ENCODE results near the gene NFATC4. TPM values are rescaled to one million over a fixed set of nuclear protein-coding genes. Genes with fewer than 3 reads are reported as not detected.

Gene NFATC4
- polyA plus RNA-seq, 3 donors, result not detected

GRCh38 chr14:24369463-24369862 is 1.5 kb downstream of the NFATC4 start:
- H2AFZ ChIP-seq (ENCODE audit: insufficient read depth, low read depth, low read length, poor library complexity, severe bottlenecking), result no peak overlapping the region
- Mint-ChIP-seq H3K36me3 (peaks cover 3 to 21% of the 10 kb centered on the region in 2 donors), H3K4me1 (peaks cover 26% of the 10 kb centered on the region), H3K9me3 (peaks cover 0 to 22% (median 10%) of the 10 kb centered on the region in 7 donors), H3K27me3 (ENCODE audit: low read depth in 3 of 3) (peaks cover 52 to 60% (median 54%) of the 10 kb centered on the region in 3 donors), H3K4me3 (peak overlapping the region in 1 of 2 donors; percentile 61), H3K27ac (no peak overlapping the region)
- peaks cover 0 to 18% of the 10 kb centered on the region in 2 donors for H3K9me3 ChIP-seq (replicated peaks in 1 of 2; ENCODE audit: control insufficient read depth in 1 of 2, insufficient read depth in 1 of 2, low read length in 2 of 2)
- no peak for DNase-seq
- 97% methylated on average over 5 of the region's 20 CpGs for WGBS (ENCODE audit: insufficient coverage)
- no peaks in the 10 kb centered on the region for H3K79me2 ChIP-seq (ENCODE audit: insufficient read depth, low read length)
- H3K9ac ChIP-seq (ENCODE audit: insufficient read depth, low read length, poor library complexity, severe bottlenecking), result no peak overlapping the region
- no peak for TF ChIP-seq CTCF (IDR thresholded peaks at IDR 0.05)
- intact Hi-C loops (cut with micrococcal nuclease), result no loop called here
- peaks cover 29 to 32% of the 10 kb centered on the region in 2 donors for H3K4me1 ChIP-seq (ENCODE audit: control insufficient read depth in 1 of 2, insufficient read depth in 2 of 2, low read length in 2 of 2)
- H3K27me3 ChIP-seq (ENCODE audit: control insufficient read depth in 2 of 2, insufficient read depth in 2 of 2, low read length in 2 of 2), result peaks cover 41 to 58% of the 10 kb centered on the region in 2 donors
- H3K36me3 ChIP-seq (replicated peaks in 1 of 2; ENCODE audit: control insufficient read depth in 1 of 2, insufficient read depth in 2 of 2, low read length in 2 of 2), result no peaks in the 10 kb centered on the region
- no peaks in the 10 kb centered on the region for H4K20me1 ChIP-seq (ENCODE audit: insufficient read depth, low read length)
- no peak overlapping the region for H3K4me2 ChIP-seq (replicated peaks; ENCODE audit: extremely low read depth, low read length, poor library complexity, severe bottlenecking)
- H3K27ac ChIP-seq (ENCODE audit: low read depth in 1 of 2, low read length in 2 of 2), result no peak overlapping the region
- no peak overlapping the region for H3K4me3 ChIP-seq (replicated peaks in 1 of 3; ENCODE audit: low read depth in 2 of 3, low read length in 3 of 3)

- peaks cover 0 to 20% (median 10%) of the 10 kb centered on the region in 7 donors for H3K9me3 Mint-ChIP-seq
- H3K36me3 Mint-ChIP-seq, result peaks cover 3 to 18% of the 10 kb centered on the region in 2 donors
- Histone ChIP-seq H3K79me2 (ENCODE audit: insufficient read depth, low read length) (no peaks in the 10 kb centered on the region), H3K27ac (ENCODE audit: low read depth in 1 of 2, low read length in 2 of 2) (no peak overlapping the region), H3K4me2 (replicated peaks; ENCODE audit: extremely low read depth, low read length, poor library complexity, severe bottlenecking) (no peak overlapping the region), H3K9me3 (replicated peaks in 1 of 2; ENCODE audit: control insufficient read depth in 1 of 2, insufficient read depth in 1 of 2, low read length in 2 of 2) (peaks cover 0 to 18% of the 10 kb centered on the region in 2 donors), H3K4me3 (replicated peaks in 1 of 3; ENCODE audit: low read depth in 2 of 3, low read length in 3 of 3) (no peak overlapping the region), H3K27me3 (ENCODE audit: control insufficient read depth in 2 of 2, insufficient read depth in 2 of 2, low read length in 2 of 2) (peaks cover 37 to 54% of the 10 kb centered on the region in 2 donors), H3K4me1 (ENCODE audit: control insufficient read depth in 1 of 2, insufficient read depth in 2 of 2, low read length in 2 of 2) (peaks cover 29 to 32% of the 10 kb centered on the region in 2 donors), H4K20me1 (ENCODE audit: insufficient read depth, low read length) (no peaks in the 10 kb centered on the region), H2AFZ (ENCODE audit: insufficient read depth, low read depth, low read length, poor library complexity, severe bottlenecking) (no peak overlapping the region), H3K9ac (ENCODE audit: insufficient read depth, low read length, poor library complexity, severe bottlenecking) (no peak overlapping the region), H3K36me3 (replicated peaks in 1 of 2; ENCODE audit: control insufficient read depth in 1 of 2, insufficient read depth in 2 of 2, low read length in 2 of 2) (no peaks in the 10 kb centered on the region)
- DNase-seq, result no peak
- peaks cover 25% of the 10 kb centered on the region for H3K4me1 Mint-ChIP-seq
- no peak overlapping the region for H3K4me3 Mint-ChIP-seq
- TF ChIP-seq CTCF (IDR thresholded peaks at IDR 0.05), result no peak
- H3K27me3 Mint-ChIP-seq (ENCODE audit: low read depth in 3 of 3), result peaks cover 49 to 56% (median 50%) of the 10 kb centered on the region in 3 donors
- WGBS (ENCODE audit: insufficient coverage), result 96% methylated on average over 27 of the region's 32 CpGs
- intact Hi-C loops (cut with micrococcal nuclease), result loop anchor here in 1 of 2 donors (5.0 kb wide), 1 partner anchor 37 kb away; no protein-coding TSS in a partner anchor
- no peak overlapping the region for H3K27ac Mint-ChIP-seq
Measured at GRCh38 chr14:24369907-24370687, 2.1 kb downstream of the NFATC4 start.

All from CD14-positive monocyte (primary cell).